ENCODE data around the gene RNF31. TPM values are rescaled to one million over a fixed set of nuclear protein-coding genes. Genes with fewer than 3 reads are reported as not detected.

Gene RNF31
- total and polyA plus RNA-seq, 2 of the 13 experiments (the other 11 are each of a cell fraction or from before 2014, with no cell fraction given): 48.2 to 86.8 TPM

DNA sequence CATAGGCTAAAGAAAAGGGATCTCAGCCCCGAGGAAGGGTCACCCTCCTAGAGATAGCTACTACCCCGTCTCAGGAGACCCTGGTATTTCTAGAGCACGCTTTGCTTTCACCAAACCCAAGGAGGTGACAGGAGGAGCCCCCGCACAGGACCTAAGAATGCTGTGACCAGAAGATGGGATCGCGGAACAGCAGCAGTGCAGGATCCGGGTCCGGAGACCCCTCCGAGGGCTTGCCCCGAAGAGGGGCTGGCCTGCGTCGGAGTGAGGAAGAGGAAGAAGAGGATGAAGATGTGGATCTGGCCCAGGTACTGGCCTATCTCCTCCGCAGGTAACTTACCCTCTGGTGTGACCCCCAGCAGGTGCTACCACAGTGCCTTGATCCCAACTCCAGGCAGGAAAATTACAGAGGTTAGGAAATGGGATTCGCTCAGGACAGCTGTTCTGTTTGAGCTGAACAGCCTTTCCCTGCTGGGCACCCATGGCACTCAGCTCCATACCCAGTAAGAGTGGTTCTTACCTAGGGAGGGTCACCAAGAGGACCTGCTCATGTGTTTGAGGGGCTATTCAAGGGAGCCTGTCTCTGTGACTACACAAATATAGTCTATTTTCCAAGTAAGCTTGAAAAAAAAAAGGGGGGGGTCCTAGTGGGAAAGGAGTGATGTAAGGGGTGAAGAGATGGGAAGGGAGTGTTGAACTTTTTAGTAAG is 31.7 kb upstream of the RNF31 start (continued):
- TF ChIP-seq, protein P1, sequence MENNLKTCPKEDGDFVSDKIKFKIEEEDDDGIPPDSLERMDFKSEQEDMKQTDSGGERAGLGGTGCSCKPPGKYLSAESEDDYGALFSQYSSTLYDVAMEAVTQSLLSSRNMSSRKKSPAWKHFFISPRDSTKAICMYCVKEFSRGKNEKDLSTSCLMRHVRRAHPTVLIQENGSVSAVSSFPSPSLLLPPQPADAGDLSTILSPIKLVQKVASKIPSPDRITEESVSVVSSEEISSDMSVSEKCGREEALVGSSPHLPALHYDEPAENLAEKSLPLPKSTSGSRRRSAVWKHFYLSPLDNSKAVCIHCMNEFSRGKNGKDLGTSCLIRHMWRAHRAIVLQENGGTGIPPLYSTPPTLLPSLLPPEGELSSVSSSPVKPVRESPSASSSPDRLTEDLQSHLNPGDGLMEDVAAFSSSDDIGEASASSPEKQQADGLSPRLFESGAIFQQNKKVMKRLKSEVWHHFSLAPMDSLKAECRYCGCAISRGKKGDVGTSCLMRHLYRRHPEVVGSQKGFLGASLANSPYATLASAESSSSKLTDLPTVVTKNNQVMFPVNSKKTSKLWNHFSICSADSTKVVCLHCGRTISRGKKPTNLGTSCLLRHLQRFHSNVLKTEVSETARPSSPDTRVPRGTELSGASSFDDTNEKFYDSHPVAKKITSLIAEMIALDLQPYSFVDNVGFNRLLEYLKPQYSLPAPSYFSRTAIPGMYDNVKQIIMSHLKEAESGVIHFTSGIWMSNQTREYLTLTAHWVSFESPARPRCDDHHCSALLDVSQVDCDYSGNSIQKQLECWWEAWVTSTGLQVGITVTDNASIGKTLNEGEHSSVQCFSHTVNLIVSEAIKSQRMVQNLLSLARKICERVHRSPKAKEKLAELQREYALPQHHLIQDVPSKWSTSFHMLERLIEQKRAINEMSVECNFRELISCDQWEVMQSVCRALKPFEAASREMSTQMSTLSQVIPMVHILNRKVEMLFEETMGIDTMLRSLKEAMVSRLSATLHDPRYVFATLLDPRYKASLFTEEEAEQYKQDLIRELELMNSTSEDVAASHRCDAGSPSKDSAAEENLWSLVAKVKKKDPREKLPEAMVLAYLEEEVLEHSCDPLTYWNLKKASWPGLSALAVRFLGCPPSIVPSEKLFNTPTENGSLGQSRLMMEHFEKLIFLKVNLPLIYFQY (CRISPR knock-in tag; IDR thresholded peaks at IDR 0.05; ENCODE audit: borderline replicate concordance): peak; percentile 9
- TF ChIP-seq TCF12 (IDR thresholded peaks at IDR 0.05): no peak
- TF ChIP-seq TCF12 (CRISPR knock-in tag; IDR thresholded peaks at IDR 0.05): no peak
- peak; percentile 87; the same call in 1 of the 2 replicates for TF ChIP-seq MBNL3 (CRISPR knock-in tag; conservative IDR thresholded peaks at IDR 0.05)
- TF ChIP-seq HOXA5 (CRISPR knock-in tag; IDR thresholded peaks at IDR 0.05): no peak
- TF ChIP-seq, protein P2, sequence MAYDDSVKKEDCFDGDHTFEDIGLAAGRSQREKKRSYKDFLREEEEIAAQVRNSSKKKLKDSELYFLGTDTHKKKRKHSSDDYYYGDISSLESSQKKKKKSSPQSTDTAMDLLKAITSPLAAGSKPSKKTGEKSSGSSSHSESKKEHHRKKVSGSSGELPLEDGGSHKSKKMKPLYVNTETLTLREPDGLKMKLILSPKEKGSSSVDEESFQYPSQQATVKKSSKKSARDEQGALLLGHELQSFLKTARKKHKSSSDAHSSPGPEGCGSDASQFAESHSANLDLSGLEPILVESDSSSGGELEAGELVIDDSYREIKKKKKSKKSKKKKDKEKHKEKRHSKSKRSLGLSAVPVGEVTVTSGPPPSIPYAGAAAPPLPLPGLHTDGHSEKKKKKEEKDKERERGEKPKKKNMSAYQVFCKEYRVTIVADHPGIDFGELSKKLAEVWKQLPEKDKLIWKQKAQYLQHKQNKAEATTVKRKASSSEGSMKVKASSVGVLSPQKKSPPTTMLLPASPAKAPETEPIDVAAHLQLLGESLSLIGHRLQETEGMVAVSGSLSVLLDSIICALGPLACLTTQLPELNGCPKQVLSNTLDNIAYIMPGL (CRISPR knock-in tag; IDR thresholded peaks at IDR 0.05; ENCODE audit: borderline replicate concordance in 1 of 2, low read depth in 1 of 2): no peak; a peak in 1 of 4 replicates
- peak; percentile 74; the same call in 1 of the 2 replicates for TF ChIP-seq GZF1 (CRISPR knock-in tag; IDR thresholded peaks at IDR 0.05)
- TF ChIP-seq PCBP2 (optimal IDR thresholded peaks at IDR 0.05; ENCODE audit: low read depth, low read length, poor library complexity, severe bottlenecking): no peak
- peak; percentile 71; the same call in 1 of the 2 replicates for TF ChIP-seq RBAK (CRISPR knock-in tag; IDR thresholded peaks at IDR 0.05)
- TF ChIP-seq GABPA (IDR thresholded peaks at IDR 0.05; ENCODE audit: low read depth, low read length): no peak
- no peak for TF ChIP-seq GABPA (CRISPR knock-in tag; IDR thresholded peaks at IDR 0.05; ENCODE audit: low read depth)
- TF ChIP-seq NFKB2 (CRISPR knock-in tag; IDR thresholded peaks at IDR 0.05; ENCODE audit: borderline replicate concordance): peak; percentile 55; the same call in 1 of the 2 replicates
- no peak; the same call in 1 of the 2 replicates for TF ChIP-seq ZBTB7A (CRISPR knock-in tag; IDR thresholded peaks at IDR 0.05)
- TF ChIP-seq ZBTB38 (CRISPR knock-in tag; IDR thresholded peaks at IDR 0.05): no peak; the same call in 1 of the 2 replicates
- no peak for TF ChIP-seq ZNF234 (CRISPR knock-in tag; conservative IDR thresholded peaks at IDR 0.05)
- peak; percentile 90 for TF ChIP-seq NRL (CRISPR knock-in tag; IDR thresholded peaks at IDR 0.05; ENCODE audit: borderline replicate concordance)
- TF ChIP-seq NONO (IDR thresholded peaks at IDR 0.05): no peak
- no peak for TF ChIP-seq NONO (CRISPR knock-in tag; conservative IDR thresholded peaks at IDR 0.05)
- 0 out of 2 replicates have a peak, but pooled peaks have one; percentile 34 for TF ChIP-seq ZNF777 (CRISPR knock-in tag; IDR thresholded peaks at IDR 0.05)
- TF ChIP-seq ETV5 (CRISPR knock-in tag; IDR thresholded peaks at IDR 0.05; ENCODE audit: borderline replicate concordance): no peak
- TF ChIP-seq AGO1 (IDR thresholded peaks at IDR 0.05; ENCODE audit: low read depth, low read length, poor library complexity, severe bottlenecking): no peak
- TF ChIP-seq SOX5 (CRISPR knock-in tag; IDR thresholded peaks at IDR 0.05; ENCODE audit: borderline replicate concordance): no peak
- no peak for TF ChIP-seq KDM6A (CRISPR knock-in tag; IDR thresholded peaks at IDR 0.05; ENCODE audit: low read depth)
- peak; percentile 81 for TF ChIP-seq ZNF567 (CRISPR knock-in tag; IDR thresholded peaks at IDR 0.05; ENCODE audit: borderline replicate concordance)
- no peak for TF ChIP-seq ZNF468 (CRISPR knock-in tag; IDR thresholded peaks at IDR 0.05)

Measured in HepG2 (cell line).